ENCODE results near the gene CCNY.
"Not testable (repeated sequence)": the region's sequence is repeated elsewhere in the genome, so short reads cannot be mapped to it uniquely, and the experiment has no call there.

Gene CCNY

DNA sequence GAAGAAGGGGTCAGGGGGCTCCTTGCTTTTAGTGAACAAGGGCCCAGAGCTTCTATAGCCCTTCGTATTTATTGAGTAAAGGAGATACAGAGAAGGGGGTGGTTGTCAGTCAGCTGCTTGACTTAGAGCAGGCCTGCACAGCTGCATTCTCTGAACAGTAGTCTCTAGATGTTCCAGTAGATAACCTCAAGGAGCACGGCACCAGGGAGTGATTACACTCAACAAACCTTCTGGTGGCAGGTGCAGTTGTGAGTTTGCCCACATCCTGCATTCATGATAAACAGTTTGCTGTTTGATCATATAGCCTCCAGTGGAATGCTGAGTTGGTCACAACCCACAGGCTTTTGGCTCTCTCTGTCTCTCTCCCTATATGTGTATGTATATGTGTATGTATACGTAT is 198.8 kb downstream of the CCNY start:
- no peak for DNase-seq

DNA sequence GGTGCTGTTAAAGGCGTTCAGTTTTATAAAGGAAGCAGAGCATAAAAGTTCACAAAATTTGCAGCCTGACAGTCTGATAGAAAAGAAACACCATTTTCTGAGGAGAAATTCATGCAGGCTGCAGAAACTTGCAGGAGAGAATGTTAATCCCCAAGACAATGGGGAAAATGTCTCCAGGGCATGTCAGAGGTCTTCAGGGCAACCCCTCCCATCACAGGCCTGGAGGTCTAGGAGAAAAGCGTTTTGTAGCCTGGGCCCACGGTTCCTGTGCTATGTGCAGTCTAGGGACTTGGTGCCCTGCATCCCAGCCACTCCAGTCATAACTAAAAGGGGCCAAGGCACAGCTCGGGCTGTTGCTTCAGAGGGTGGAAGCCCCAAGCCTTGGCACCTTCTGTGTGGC is 200.5 kb downstream of the CCNY start:
- no peak for DNase-seq

DNA sequence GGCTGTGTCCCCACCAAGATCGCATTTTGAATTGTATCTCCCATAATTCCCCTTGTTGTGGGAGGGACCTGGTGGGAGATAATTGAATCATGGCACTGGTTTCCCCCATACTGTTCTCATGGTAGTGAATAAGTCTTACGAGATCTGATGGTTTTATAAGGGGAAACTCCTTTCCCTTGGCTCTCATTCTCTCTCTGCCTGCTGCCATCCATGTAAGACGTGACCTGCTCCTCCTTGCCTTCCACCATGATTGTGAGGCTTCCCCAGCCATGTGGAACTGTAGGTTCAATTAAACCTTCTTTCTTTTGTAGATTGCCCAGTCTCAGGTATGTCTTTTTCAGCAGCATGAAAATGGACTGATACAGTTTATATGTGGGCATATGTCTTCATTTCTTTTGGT is 201.6 kb downstream of the CCNY start:
- not testable (repeated sequence) for DNase-seq

DNA sequence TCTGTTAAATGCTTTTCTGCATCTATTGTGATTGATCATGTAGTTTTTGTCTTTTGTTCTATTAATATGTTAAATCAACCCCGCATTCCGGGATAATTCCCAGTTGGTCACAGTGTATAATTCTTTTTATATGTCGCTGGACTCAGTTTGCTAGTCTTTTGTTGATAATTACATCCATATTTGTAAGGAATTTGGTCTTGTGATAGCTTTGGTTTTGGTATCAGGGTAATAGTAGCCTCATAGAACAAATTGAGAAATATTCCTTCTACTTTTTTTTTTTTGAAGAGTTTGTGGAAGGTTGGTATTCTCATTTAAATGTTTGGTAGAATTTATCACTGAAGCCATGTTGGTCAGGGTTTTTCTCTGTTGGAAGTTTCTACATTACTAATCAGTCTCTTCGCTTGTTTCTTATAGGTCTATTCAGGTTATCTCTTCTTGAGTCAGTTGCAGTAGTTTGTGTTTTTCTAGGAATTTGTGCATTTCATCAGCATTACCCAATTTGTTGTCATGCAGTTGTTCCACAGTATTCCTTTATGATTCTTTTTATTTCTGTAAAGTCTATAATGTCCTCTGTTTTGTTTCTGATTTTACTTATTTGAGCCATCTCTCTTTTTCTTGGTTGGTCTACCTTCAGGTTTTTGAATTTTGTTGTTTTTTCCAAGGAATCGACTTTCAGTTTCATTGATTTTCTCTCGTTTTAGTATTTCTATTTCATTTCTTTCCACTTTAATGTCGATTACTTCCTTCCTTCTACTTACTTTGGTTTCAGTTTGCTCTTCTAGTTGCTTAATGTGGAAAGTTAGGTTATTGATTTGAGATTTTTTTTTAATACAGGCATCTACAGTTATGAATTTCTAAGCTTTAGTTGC is 204.2 kb downstream of the CCNY start:
- no peak for DNase-seq

DNA sequence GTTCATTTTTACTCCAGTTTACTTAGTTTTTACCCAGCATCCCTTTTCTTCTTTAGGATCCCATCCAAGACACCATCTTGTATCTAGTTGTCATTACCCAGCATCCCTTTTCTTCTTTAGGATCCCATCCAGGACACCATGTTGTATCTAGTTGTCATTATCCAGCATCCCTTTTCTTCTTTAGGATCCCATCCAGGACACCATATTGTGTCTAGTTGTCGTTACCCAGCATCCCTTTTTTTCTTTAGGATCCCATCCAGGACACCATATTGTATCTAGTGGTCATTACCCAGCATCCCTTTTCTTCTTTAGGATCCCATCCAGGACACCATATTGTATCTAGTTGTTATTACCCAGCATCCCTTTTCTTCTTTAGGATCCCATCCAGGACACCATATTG is 205.4 kb downstream of the CCNY start:
- DNase-seq: no peak

DNA sequence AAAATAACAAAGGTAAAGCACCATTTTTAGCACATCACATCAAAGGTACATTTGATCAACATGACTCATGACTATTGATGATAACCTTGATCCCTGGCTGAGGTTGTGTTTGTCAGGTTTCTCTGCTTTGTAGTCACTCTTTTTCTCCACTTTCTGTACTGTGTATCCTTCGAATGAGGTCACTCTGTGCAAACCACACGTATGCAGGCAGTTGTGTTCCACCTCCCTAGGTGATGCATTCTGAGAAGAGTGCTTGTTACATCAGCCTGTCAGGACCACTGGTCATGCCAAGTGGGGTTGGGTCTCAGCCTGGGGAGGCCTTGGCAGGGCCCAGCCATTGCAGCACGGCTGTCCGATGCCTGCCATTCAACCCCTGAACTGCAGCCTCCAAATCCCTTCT is 206.0 kb downstream of the CCNY start:
- no peak for DNase-seq

DNA sequence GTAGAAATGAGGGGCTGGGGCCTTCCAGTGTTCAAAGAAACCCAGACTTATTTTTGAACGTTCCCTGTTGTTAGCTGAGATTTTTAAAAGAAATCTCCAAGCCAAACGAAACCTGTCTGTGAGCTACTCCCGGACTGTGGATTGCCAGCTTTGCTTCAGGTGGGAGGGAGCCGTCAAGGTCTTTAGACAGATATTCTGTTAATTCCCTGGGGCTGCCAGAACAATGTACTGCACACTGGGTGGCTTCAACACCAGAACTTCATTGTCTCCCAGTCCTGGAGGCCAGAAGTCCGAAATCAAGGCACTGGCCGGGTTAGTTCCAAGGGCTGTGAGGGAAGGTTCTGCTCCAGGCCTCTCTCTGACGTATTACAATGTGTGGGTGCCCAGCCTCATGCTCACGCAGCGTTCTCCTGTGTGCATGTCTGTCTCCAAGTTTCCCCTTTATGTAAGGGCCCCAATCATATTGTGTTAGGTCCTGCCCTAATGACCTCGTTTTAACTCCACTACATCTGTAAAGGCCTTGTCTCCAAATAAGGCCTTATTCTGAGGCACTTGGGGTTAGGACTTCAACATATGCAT is 208.9 kb downstream of the CCNY start:
- DNase-seq: no peak

DNA sequence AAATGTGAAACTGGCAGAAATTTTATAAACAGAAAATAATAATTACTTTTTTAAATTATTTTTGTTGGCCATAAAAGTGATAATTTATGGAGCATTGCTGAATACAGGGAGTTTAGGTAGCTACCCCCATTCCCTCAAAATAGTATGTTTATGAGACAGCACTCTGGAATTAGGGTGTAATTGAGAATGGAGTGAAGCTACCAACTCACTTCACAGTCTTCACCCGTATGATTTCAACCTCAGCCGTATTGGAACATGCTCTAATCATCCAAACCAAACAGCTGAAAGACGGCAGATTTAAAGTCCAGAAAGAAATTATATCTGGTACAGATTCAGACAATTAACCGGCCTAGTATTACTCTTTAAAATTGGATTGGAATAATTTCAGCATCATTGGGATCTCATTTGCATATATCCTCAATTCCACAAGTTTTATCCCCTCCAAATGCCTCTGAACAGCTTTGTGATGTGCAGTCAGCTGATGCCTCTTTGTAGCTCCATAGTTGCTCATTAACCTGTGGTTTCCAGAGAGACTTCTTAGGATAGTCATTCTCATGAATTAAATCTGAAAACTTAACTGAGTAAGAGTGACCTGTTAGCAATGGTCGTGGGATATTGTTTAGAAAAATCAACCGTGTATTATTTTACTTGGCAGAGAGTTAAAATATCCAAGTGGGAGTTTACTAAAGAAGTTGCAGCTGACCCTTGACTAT is 209.7 kb downstream of the CCNY start:
- DNase-seq: peak; percentile 39

DNA sequence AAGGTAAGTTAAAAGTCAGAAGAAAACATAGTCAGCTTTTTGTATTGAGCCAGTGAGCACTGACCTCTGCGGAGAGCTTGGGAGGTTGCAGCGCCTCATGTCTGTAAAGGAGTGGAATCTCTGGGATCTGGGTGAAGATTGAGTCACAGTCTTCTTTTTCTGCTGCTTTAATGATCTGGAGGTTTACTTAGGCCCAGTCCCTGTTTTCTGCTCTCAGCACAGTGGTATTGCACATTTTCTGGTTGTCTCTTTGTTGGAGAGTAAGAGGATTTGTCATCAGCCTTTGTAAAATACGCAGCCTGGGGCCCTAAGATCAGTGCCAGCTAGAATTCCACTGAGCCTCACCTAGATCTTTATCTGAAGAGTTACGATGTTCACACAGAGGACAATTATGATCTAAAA is 210.5 kb downstream of the CCNY start:
- DNase-seq: peak; percentile 17

DNA sequence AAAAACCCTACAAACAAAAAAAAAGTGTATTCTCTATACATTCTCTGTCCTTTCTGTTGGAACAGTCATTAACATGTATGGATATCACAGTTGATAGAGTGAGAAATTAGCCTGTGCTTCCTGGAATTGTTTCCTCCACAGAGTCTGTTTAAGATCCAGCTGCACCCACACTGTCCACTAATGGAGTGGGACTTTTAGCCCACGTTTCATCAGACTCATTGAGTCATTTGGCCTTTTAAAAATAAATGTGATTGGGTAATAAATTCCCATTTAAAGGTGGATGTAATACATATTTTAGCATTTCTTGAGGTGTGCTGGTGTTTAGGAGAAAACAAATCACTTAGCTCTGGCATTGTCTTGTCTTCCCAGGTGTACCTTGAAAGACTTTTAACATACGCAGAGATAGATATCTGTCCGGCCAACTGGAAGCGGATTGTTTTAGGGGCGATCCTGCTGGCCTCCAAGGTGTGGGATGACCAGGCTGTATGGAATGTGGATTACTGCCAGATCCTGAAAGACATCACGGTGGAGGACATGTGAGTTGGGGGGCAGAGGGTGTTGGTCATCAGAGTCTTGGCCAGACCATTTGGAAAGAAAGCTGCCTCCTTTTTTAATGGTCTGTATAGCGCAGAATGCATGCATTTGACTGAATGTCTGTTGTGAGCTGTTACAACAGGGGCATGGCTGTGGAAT is 216.5 kb downstream of the CCNY start:
- no peak for DNase-seq

DNA sequence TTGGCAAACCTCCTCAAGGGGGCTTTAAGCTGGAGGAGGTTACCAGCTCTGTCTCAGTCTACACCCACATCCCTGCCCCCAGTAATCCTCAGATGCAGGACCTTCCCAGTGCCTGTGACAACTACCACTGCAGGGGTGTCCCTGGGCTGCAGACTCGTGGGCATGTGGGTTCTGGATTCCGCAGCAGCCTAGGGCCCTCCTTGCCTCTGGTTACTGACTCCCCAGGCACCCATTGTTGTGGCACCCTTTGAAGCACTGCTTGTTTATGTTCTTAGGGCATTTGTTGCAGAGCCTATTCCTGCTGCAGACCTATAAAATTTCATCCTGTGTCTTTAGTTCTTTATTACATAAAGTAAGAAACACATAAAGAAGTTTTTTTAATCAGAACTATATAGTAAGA is 217.7 kb downstream of the CCNY start:
- DNase-seq: no peak

DNA sequence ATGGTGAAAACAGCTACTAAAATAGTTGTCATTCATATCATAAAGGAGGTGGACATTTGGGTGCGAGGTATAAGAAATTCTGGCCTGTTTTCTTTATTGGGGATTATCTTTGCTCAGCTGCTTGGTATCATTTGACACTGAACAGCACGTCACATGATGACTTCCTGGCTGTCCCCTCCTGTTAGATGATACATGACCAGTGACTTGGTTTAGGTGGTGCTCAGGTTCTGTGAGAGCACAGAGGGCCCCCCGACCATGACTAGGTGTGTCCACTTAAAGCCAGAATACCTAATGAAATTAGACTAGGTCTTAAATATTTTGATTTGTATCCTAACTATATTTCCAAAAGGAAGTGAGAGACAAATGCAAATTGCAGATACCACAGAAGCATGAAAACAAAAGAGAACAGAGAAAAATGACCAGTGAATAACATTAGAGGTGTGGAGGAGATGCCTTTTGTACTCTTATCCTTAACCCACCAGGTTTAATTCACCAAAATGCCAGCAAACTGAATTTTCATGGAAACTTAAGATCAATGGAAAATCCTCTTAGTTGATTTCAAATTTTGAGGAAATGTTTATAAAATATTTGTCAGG is 218.2 kb downstream of the CCNY start:
- DNase-seq: no peak

DNA sequence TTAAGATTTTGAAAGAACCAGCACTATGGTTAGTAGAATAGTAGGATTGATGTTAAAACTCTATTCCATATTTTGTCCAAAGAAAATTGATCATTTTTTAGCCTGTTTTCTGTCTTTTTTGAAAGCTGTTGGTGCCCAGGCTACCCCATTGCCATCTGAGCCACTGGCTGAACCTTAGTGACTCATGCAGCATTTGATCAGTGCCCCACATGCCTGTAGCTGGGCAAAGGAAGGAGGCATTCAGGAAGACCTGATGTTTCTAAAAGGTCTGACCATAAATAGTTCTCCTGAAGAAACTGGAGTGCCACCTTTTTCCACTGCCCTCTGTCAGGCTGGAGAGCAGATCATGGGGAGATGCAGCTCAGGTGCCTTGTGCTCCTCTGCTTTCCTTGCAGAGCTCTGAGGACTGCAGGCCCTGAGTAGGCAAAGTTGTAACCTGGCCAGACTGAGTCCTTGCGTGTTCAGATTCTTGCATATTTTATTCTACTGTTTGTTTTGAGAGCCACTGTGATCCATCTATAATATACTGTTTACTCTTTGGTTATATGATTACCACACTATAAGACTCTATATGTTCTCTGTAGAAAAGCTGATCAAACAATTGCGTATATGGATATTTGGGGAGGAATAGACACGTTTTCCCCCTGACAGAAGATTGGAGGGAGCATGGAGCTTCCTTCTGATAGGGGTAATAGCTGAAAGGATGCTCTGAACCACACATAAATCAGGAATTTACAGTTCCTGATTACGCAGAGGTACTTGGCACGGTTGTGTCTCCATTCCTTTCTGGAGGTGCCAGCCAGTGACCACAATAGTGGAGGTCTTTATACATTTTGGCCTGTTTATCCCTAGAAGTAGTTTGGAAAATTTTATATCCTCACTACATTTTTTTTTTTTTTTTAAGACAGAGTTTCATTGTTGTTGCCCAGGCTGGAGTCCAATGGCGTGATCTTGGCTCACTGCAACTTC is 219.9 kb downstream of the CCNY start:
- DNase-seq: no peak

DNA sequence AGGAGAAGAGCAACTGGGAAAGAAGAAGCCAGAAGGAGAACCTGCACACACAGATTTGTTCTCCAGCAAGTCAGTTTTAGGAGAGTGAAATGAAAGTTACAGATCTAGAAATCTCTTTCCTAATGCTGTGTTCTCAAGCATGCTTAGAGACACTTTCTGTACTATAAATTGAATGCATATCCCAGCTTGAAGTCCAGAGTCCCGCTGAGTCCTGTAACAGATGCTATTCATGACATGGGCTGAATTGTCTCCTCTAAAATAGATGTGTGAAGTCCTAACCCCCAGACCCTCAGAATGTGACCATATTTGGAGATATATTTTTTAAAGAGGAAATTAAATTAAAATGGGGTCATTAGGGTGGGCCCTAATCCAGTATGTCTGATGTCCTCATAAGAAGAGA is 222.0 kb downstream of the CCNY start:
- DNase-seq: no peak

DNA sequence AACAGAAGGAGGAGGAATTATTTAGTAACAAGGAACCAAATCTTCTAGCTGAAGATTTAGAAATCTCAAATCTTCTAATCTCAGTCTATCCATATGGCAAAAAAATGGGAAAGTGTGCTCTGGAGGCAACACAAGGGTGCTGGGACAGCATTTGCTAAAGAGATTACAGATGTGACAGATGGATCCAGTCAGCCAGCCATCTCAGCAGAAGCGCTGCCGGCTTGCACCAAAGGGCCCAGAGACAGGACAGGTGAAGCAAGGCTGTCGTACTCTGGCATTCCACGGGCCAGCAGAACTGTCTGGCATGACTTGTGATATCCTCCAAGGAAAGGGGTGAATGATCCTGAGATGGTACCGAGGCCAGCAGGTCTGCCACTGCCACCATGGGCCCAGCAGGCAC is 223.1 kb downstream of the CCNY start:
- DNase-seq: no peak

DNA sequence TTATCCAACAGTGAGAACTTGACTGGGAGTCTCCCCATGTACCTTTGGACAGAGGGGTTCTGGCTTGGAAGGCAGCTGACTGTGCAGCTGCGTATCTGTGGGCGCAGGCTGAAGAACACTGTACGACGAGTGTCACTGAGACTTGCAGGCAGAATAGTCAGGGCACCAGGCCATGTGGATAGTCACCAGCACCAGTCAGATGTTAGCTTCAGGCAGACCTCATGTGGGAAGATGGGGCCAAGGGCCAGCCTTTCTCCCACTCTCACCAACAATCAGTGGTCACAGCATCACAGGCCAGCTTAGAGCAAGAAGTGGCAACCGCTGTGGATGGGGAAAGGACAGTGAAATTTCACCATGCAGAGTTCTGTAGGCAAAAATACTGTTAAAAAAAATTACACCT is 225.4 kb downstream of the CCNY start:
- no peak for DNase-seq

DNA sequence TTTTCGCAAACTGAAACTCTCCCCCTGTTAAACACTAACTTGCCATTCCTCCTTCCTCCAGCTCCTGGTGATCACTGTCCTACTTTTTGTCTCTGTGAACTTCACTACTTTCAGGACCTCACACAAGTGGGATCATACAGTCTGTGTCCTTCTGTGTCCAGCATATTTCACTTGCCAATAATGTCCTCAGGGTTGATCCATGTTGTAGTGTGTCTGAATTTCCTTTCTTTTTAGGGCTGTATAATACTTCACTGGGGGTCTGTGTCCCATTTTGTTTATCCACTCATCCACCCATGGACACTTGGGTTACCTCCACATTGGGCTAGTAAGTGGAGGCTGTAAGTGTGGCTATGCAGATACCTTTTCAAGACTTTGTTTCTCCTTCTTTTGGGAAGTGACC is 226.1 kb downstream of the CCNY start:
- no peak for DNase-seq

DNA sequence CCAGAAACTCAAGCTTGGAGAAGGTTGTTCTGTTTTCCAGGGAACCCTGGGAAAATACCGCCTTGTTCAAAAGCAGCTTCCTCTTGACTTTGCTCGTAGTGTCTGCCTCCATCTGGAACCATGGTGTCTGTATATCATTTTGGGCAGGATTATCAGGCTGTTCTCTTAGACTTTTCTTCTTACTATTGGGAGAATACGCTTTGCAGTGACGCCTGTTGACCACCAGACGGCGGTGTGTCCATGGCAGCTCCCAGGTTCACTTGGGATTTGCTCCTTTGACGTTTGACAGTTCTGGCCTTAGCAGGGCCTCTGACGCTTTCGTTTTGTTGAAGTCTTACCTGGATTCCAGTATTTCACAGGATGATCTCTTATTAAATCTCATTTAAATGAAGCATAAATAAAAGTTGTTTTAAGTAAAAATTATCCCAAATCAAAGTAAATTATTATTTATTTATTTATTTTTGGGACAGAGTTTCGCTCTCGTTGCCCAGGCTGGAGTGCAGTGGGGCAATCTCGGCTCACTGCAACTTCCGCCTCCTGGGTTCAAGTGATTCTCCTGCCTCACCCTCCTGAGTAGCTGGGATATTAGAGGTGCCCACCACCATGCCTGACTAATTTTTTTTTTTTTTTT is 227.1 kb downstream of the CCNY start:
- DNase-seq: peak; percentile 71

DNA sequence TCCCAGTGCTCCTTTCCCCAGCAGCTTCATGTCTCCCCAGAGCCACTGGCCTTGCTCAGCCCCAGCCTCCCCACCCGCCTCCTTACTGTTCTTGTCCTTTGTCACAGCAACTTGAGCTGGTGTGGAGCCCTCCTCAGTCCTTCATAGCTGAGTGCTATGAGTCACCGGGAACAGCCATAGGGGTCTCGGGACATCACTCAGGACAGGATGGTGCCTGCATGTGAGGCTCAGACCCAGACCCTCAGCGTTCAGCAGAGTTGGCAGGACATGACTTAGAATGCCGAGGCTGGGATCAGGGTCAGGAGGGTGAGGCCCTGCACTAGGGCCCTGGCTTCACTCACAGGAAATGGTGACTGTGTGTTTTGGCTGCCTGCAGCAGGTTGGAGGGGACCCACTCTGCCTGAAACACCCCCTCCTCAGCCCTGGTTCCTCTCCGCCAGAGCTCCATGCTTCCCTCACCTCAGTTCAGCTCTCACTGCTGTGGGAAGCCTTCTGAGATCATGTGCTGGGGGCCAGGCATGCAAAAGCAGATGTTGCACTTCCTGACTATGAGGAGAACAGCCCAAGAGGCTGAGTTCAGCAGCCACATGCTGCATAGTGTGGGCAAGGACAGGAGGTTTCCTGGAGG is 228.1 kb downstream of the CCNY start:
- peak; percentile 57 for DNase-seq

DNA sequence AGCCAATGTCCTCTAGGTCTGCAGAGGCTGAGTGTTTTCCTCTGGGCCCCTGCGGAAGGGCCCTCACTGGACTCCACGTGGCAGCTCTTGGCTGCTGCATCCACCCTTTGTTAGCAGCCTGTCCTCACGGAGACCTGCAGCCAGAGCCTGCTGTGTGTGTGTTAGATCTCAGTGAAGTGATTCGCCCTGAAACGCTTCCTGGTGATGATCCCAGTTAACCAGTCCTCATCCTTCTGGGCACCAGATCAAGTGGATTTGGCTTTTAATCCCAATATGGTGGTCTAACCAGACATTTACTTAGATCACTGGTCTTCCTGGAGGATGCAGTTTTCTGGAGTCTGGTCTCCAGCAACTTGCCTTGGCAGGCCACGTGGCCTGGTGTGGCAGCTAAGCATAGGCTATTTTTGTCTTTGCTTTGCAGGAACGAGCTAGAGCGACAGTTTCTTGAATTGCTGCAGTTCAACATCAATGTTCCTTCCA is 229.3 kb downstream of the CCNY start:
- DNase-seq: no peak
